HG02798 (cell line): ENCODE measurements around the gene STEAP1B.

Source experiments
- ATAC-seq: cut with Tn5 transposase; IDR thresholded peaks from one replicate; pipeline ENCODE4 v1.9.1; 2021; ENCODE audit warnings: mild to moderate bottlenecking; ENCODE audit not compliant: unreplicated experiment, poor library complexity

Gene STEAP1B

DNA sequence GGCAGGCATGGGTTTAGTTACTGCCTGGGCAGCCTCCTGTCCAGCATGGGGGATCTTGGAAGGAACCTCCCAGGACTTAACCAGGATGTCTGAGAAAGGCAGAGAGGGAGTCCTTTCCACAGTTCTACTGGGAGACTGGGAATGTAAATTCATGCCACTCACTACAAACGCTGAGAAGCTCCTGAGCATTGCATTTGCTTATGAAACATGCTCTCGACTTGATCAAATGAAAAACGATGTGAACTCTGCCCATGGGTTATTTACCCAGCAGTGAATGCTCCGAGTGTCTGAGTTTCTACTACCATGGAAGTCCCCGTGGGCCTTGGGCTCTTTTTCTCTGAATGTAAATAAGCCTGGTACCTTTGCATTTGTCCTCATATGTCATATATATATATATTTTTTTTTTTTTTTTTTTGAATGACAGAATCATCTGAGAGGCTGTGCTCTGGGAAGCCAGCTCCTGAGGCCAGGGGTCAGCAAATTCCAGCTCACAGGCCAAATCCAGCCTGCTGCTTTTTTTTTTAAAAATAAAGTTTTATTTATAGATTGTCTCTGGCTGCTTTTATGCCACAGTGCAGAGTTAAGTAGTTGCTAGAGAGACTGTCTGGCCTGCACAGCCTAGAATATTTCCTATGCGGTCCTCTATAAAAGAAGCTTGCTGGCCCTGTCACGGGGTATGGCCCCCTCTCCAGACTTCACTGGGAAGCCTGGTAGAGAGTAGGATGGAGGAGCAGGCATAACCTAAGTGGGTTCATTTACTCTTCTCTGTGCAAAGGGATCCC, 121.6 kb downstream of the STEAP1B start:
- ATAC-seq = no peak

DNA sequence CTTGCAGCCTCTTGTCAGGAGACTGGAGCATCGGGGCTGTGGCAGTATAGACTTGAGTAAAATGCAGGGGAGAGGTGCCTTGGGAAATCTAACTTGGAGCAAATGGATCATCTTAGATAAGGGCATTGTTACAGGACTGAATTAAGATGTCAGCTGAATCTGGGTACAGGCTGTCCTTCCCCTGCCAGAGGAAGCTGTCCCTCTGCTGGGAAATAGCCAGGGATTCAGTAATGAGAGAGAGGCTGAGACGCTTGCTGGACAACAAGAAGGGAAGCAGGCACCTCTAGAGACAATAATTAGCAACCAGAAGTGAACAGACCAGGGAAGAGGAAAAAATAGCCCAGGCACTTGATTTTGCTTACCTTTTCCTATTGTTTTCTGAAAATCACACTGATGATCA, 122.3 kb downstream of the STEAP1B start:
- ATAC-seq = no peak

DNA sequence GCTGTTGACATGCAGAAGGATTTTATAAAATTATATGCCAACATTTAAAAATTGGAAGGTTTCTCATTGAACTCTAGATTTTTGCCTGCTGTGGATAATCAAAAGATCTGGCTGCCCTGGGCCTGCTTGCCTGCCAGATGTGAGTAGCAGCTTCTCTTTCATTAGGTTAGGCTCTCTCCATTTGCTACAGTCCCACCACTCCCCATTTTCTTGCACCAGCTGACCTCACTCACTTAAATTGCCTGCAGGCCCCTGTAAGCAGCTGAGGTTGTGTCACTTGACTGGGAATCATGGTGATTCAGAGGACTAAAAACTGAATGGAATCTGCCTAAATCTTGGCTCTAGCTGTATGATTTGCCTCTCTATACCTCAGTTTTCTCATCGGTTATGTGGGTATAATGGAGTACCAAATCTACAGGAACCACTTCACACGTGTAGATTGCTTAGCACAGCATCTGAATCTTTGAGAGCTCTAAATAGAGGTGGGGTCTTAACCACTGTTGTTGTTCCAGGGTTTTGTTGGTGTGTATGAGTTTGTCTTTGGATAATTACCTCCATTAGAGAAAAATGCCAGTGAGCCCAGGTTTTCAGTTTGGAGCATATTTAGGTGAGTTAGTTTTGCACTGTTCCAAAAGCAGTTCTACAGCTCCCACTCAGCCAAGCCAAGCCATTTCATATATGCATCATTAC, 124.5 kb downstream of the STEAP1B start:
- ATAC-seq = no peak

DNA sequence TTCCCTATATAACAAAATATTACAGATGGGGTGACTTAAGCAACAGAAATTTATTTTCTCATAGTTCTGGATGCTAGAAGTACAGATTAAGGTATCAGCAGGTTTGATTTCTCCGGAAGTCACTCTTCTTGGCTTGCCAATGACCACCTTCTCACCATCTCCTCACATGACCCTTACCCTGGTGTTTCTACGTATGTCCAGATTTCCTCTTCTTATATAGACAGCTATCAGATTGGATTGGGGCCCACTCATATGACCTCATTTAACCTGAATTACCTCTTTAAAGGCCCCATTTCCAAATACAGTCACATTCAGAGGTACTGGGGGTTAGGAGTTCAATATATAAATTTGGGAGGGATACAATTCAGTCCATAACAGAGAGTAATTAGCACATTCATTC, 126.1 kb downstream of the STEAP1B start:
- no peak for ATAC-seq

DNA sequence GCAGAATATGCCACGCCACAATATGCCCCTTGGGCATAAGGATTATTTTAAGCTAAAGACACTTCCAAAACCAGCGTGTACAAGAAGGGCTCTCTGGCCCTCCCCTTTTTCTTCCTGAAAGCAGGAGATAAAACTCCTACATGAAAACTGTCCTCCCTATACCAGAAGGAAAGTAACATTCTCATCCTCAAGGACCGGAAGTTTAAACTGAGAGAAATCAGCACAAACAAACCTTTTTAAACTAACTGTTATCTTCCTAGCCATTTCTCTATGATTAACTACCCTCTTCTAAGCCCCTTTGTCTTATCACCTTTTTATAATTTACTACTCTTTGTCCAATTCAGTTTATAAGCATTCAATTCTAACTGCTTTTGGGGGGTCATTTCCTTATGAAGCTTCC, 126.6 kb downstream of the STEAP1B start:
- ATAC-seq = no peak

DNA sequence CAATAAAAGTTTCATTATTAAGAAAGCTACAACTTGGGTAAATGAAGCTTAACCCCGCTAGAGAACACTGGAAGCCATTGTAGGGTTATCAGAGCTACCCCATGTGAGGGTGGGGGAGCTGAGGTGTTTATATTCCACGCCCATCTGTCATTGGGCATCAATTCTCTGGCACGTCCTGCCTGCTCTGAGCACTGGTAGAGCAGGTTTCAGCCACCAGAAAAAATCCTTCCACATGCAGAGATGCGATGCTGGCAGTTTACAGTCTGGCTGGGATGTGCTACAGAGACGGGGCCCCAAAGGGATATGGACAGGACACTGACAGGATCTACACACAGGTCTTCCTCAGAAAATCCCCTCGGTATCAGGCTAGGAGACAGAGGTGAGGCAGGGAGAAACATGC, 127.1 kb downstream of the STEAP1B start:
- no peak for ATAC-seq

DNA sequence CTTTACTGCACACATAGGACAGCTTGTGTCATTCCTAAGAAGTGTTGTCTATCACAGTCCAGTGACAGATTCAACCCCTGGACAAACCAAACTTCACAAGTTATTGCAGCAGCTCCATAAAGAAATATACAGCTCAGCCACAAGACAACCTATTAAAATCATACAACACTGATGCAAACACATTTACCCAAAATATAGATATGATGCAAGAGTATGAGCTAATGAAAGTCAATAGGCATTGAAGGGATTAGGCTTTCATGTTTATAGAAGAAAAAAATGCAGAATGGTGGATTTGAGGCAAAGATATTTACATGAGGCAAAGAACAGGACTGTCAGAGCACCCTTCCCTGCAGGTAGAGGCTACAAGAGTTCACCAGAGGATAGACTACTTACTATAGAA, 128.1 kb downstream of the STEAP1B start:
- ATAC-seq = no peak
